Panc1 (cell line): ENCODE data around the gene RAB3IL1. TPM values are rescaled to one million over a fixed set of nuclear protein-coding genes. Genes with fewer than 3 reads are reported as not detected.

Experiments used
- ATAC-seq: fragments of 200-7000 bp; cut with Tn5 transposase; 2 replicates; pipeline ENCODE4 v1.9.1; 2020; ENCODE audit warnings: mild to moderate bottlenecking, moderate library complexity
- BruUV-seq: library from RNA; stranded (reverse); fragments of 400-500 nt; replicated peaks from 2 replicates; lab custom pipeline; 2021; lab: Mats Ljungman, UMichigan
- CTCF ChIA-PET: fragments of 300-600 bp; sonication (Branson Sonifier 250); formaldehyde crosslinking; loops from one replicate; lab custom pipeline; 2022; ENCODE audit warnings: antibody characterized with exemption; lab: Charles Lee
- POLR2A ChIA-PET: fragments of 300-600 bp; sonication (Branson Sonifier 250); formaldehyde crosslinking; loops from one replicate; lab custom pipeline; 2022; ENCODE audit warnings: antibody characterized with exemption; lab: Charles Lee
- DNase-seq: peaks from one replicate; pipeline ENCODE4 v3.0.0-alpha.2; 2010; ENCODE audit warnings: low read depth, low spot score
- H3K27ac ChIP-seq: 2 replicates; pipeline ENCODE4 v1.5.1; 2011; ENCODE audit warnings: mild to moderate bottlenecking, low read length, inconsistent platforms
- H3K27me3 ChIP-seq: fragments of 200-500 bp; sonication (Bioruptor generic); 2 replicates; pipeline ENCODE4 v1.6.0; 2014; ENCODE audit warnings: low read length, inconsistent platforms; ENCODE audit not compliant: control insufficient read depth, insufficient read depth
- H3K36me3 ChIP-seq: fragments of 200-500 bp; sonication (Bioruptor generic); 2 replicates; pipeline ENCODE4 v1.5.1; 2014; ENCODE audit warnings: inconsistent platforms, mild to moderate bottlenecking, low read length, moderate library complexity; ENCODE audit not compliant: control insufficient read depth, insufficient read depth
- H3K4me1 ChIP-seq: 2 replicates; pipeline ENCODE4 v1.5.1; 2011; ENCODE audit warnings: inconsistent platforms, mild to moderate bottlenecking, low read length, moderate library complexity; ENCODE audit not compliant: control insufficient read depth, insufficient read depth
- H3K4me3 ChIP-seq, 2 experiments: 2 replicates each; pipeline ENCODE4 v1.5.1; 2011 to 2012; ENCODE audit warnings: low read depth in 2 of 2, low read length in 2 of 2, mild to moderate bottlenecking in 2 of 2, inconsistent platforms in 1 of 2, moderate library complexity in 1 of 2
- H3K9me3 ChIP-seq: fragments of 200-500 bp; sonication (Bioruptor generic); 2 replicates; pipeline ENCODE4 v1.5.1; 2014; ENCODE audit warnings: low read depth, mild to moderate bottlenecking, inconsistent platforms, low read length, moderate library complexity; ENCODE audit not compliant: control insufficient read depth, insufficient read depth
- CTCF ChIP-seq: fragments of 450-650 bp; IDR thresholded peaks from 2 replicates; pipeline ENCODE4 v1.5.1; 2017; ENCODE audit warnings: mild to moderate bottlenecking
- POLR2AphosphoS5 ChIP-seq: IDR thresholded peaks from 2 replicates; pipeline ENCODE4 v1.6.1; 2012; ENCODE audit warnings: mild to moderate bottlenecking, low read depth, low read length, moderate library complexity
- REST ChIP-seq, 2 experiments: IDR thresholded peaks; 2 replicates each; pipeline ENCODE4 v1.6.1; 2011 to 2012; ENCODE audit warnings: low read depth in 2 of 2, control low read depth in 1 of 2, low read length in 1 of 2, mild to moderate bottlenecking in 1 of 2, moderate library complexity in 1 of 2; ENCODE audit not compliant: insufficient read depth in 1 of 2
- SIN3A ChIP-seq: IDR thresholded peaks from 2 replicates; pipeline ENCODE4 v1.6.1; 2012; ENCODE audit warnings: low read depth, mild to moderate bottlenecking, low read length, moderate library complexity, borderline replicate concordance; ENCODE audit not compliant: insufficient read depth
- TCF7L2 ChIP-seq: IDR thresholded peaks from 2 replicates; pipeline ENCODE4 v1.6.1; 2011; ENCODE audit warnings: mild to moderate bottlenecking, low read depth, low read length, inconsistent platforms
- in situ Hi-C: cut with HindIII; loops from 2 replicates; pipeline ENCODE4 v1.10.0; 2016; ENCODE audit warnings: low sequenced_read_pairs, low pct_unique_long_range_greater_than_20kb
- intact Hi-C: fragments of 100-400 bp; cut with micrococcal nuclease; formaldehyde crosslinking; loops from one replicate; pipeline ENCODE4 v1.10.0; 2022; ENCODE audit not compliant: unreplicated experiment
- total RNA-seq: library from RNA; stranded (reverse); gene quantifications from one replicate; pipeline ENCODE4 v1.2.1, GENCODE V29; 2021; ENCODE audit not compliant: unreplicated experiment

RAB3IL1 gene
- total RNA-seq, 1 experiment from 2014 or later: 8.9 TPM

- H3K4me1 ChIP-seq: peaks cover 13% of the 10 kb centered on the region
- no peaks in the 10 kb centered on the region for H3K9me3 ChIP-seq
- ChIA-PET POLR2A (no interaction called here), CTCF (interaction anchor here (0.6 to 2.0 kb wide), 3 partner anchors 72 to 213 kb away, joined by 7 to 13 read pairs (median 7); no protein-coding TSS in a partner anchor)
- H3K27me3 ChIP-seq: no peaks in the 10 kb centered on the region
- H3K36me3 ChIP-seq: no peaks in the 10 kb centered on the region
- no peak for ATAC-seq
- no TSS peak for BruUV-seq
- H3K27ac ChIP-seq: no peak overlapping the region
- H3K4me3 ChIP-seq: no peak overlapping the region
- intact Hi-C loops: no loop called here
- in situ Hi-C loops: no loop called here
- no peak for TF ChIP-seq SIN3A
- no peak for TF ChIP-seq TCF7L2
- no peak for TF ChIP-seq POLR2AphosphoS5
- no peak for TF ChIP-seq CTCF
- no peak for TF ChIP-seq REST (IDR thresholded peaks at IDR 0.05; ENCODE audit: insufficient read depth in 1 of 2, low read depth in 2 of 2, low read length in 1 of 2)
- no peak for DNase-seq
Measured at GRCh38 chr11:61869429-61869707, 48.0 kb downstream of the RAB3IL1 start.

- intact Hi-C loops: no loop called here
- ChIA-PET CTCF (no interaction called here), POLR2A (no interaction called here)
- Histone ChIP-seq H3K4me3 (no peak overlapping the region), H3K27me3 (no peaks in the 10 kb centered on the region), H3K27ac (no peak overlapping the region), H3K4me1 (peaks cover 13% of the 10 kb centered on the region), H3K36me3 (no peaks in the 10 kb centered on the region), H3K9me3 (no peaks in the 10 kb centered on the region)
- DNase-seq: no peak
- TF ChIP-seq TCF7L2 (no peak), REST (IDR thresholded peaks at IDR 0.05; ENCODE audit: insufficient read depth in 1 of 2, low read depth in 2 of 2, low read length in 1 of 2) (no peak), SIN3A (no peak), CTCF (no peak), POLR2AphosphoS5 (no peak)
- no TSS peak for BruUV-seq
- ATAC-seq: no peak
- in situ Hi-C loops: no loop called here
Measured at GRCh38 chr11:61868571-61869428, 48.6 kb downstream of the RAB3IL1 start.
